ENCODE data around the gene SKA3.

DNA sequence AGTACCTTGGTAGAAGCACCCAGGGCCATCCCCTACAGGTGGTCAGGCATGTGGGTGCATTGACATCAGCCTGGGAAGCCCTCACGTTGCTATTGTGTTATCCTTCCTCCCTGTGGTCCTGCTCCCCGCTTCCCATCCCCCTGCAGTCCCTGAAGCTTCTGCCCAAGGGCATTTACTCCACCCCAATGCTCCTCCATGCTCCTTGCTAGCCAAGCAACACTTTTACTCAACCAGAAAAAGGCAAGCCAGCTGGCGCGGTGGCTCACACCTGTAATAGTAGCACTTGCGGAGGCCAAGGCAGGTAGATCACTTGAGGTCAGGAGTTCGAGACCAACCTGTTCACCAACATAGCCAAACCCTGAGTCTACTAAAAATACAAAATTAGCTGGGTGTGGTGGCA lies 60.2 kb downstream of the SKA3 start:
- TF ChIP-seq, protein P1, sequence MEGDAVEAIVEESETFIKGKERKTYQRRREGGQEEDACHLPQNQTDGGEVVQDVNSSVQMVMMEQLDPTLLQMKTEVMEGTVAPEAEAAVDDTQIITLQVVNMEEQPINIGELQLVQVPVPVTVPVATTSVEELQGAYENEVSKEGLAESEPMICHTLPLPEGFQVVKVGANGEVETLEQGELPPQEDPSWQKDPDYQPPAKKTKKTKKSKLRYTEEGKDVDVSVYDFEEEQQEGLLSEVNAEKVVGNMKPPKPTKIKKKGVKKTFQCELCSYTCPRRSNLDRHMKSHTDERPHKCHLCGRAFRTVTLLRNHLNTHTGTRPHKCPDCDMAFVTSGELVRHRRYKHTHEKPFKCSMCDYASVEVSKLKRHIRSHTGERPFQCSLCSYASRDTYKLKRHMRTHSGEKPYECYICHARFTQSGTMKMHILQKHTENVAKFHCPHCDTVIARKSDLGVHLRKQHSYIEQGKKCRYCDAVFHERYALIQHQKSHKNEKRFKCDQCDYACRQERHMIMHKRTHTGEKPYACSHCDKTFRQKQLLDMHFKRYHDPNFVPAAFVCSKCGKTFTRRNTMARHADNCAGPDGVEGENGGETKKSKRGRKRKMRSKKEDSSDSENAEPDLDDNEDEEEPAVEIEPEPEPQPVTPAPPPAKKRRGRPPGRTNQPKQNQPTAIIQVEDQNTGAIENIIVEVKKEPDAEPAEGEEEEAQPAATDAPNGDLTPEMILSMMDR (conservative IDR thresholded peaks at IDR 0.05; ENCODE audit: low read length) = no peak
- TF ChIP-seq EZH2phosphoT487 (IDR thresholded peaks at IDR 0.05; ENCODE audit: borderline replicate concordance) = no peak
